ENCODE data around the gene PKIG.

DNA sequence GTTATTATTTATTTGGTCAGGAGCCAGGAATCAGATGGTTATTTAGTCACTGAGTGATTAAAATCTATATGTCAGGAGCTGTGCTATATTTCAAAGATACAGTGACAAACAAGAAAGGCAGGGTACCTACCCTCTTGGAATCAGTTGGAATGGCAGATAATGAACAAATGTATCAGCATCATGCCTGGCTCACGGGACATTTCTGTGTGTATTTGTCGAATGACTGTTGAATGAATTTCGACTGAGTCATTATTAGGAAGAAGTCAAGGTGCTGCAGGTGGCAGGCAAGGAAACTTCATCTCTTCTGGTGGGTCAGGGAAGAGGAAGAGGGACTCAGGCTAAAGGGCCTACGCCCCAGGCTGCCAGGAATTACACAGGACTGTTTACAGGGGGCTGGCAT, 13.6 kb downstream of the PKIG start:
- TF ChIP-seq, protein P1, sequence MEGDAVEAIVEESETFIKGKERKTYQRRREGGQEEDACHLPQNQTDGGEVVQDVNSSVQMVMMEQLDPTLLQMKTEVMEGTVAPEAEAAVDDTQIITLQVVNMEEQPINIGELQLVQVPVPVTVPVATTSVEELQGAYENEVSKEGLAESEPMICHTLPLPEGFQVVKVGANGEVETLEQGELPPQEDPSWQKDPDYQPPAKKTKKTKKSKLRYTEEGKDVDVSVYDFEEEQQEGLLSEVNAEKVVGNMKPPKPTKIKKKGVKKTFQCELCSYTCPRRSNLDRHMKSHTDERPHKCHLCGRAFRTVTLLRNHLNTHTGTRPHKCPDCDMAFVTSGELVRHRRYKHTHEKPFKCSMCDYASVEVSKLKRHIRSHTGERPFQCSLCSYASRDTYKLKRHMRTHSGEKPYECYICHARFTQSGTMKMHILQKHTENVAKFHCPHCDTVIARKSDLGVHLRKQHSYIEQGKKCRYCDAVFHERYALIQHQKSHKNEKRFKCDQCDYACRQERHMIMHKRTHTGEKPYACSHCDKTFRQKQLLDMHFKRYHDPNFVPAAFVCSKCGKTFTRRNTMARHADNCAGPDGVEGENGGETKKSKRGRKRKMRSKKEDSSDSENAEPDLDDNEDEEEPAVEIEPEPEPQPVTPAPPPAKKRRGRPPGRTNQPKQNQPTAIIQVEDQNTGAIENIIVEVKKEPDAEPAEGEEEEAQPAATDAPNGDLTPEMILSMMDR (IDR thresholded peaks at IDR 0.05; ENCODE audit: poor library complexity) = no peak
- TF ChIP-seq EZH2 (IDR thresholded peaks at IDR 0.05; ENCODE audit: borderline replicate concordance) = no peak
